Measurements from ENCODE around the gene CD36. TPM values are rescaled to one million over a fixed set of nuclear protein-coding genes. Genes with fewer than 3 reads are reported as not detected.

The CD36 gene
- total and polyA plus RNA-seq, 10 of the 15 experiments (the other 5 are each of a cell fraction or from before 2014, with no cell fraction given) = 0.20 to 283 (median 172) TPM

DNA sequence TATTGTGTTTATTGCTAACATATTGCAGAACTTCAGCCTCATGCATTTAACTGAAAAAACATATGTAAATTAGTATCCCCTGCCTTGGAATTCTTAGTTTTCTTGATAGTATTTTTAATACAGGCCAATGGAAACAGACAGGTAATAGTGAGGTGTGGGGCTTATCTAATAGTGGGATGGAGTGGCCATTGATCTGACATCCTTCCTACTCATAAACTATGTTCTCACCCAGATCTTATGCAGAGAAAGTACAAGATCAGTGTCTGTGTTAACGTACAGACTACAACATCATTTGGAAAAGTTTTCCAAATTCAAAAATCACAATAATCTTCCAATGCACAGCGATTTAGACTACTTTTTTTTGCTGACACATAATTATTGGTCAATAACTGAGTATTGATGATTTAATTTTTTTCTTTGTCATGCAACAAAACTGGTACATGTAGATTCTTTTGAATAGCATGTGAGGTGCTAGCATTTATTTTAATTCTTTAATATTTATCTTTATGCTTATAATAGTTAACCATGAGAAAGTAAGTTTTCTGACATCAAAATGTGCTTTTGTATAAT lies 9.7 kb downstream of the CD36 start (continued):
- TF ChIP-seq WRNIP1 (IDR thresholded peaks at IDR 0.05; ENCODE audit: borderline replicate concordance, low read depth, low read length) = no peak
- TF ChIP-seq HDAC6 (IDR thresholded peaks at IDR 0.05; ENCODE audit: unreplicated experiment) = no peak

GRCh38 chr7:80649011-80649410 lies 10.6 kb downstream of the CD36 start:
- Histone ChIP-seq H3K4me1 (ENCODE audit: control insufficient read depth, insufficient read depth, low read length) (no peaks in the 10 kb centered on the region), H3K4me2 (ENCODE audit: control insufficient read depth, insufficient read depth) (no peak overlapping the region), H4K20me1 (ENCODE audit: control insufficient read depth, insufficient read depth) (no peaks in the 10 kb centered on the region), H3K27me3 (replicated peaks in 1 of 2; ENCODE audit: control insufficient read depth in 2 of 2, insufficient read depth in 2 of 2, low read length in 1 of 2) (no peaks in the 10 kb centered on the region), H3K36me3 (ENCODE audit: control insufficient read depth in 2 of 2, insufficient read depth in 2 of 2, low read length in 1 of 2) (no peaks in the 10 kb centered on the region), H2AFZ (ENCODE audit: control insufficient read depth, low read depth, low read length) (no peak overlapping the region), H3K9me3 (replicated peaks; ENCODE audit: control insufficient read depth, insufficient read depth, low read length) (no peaks in the 10 kb centered on the region), H3K27ac (ENCODE audit: control insufficient read depth, insufficient read depth) (no peak overlapping the region), H3K9ac (ENCODE audit: control insufficient read depth, insufficient read depth, low read length) (no peak overlapping the region), H3K4me3 (no peak overlapping the region), H3K79me2 (ENCODE audit: control insufficient read depth, insufficient read depth, low read length) (no peaks in the 10 kb centered on the region)
- no peak for TF ChIP-seq YBX1 (IDR thresholded peaks at IDR 0.05)
- TF ChIP-seq CBX5 (IDR thresholded peaks at IDR 0.05; ENCODE audit: low read depth) = no peak
- TF ChIP-seq RELA (IDR thresholded peaks at IDR 0.05; ENCODE audit: borderline replicate concordance, partially characterized antibody) = no peak
- TF ChIP-seq RAD21 (IDR thresholded peaks at IDR 0.05; ENCODE audit: insufficient read depth, low read depth, low read length) = no peak
- no peak for TF ChIP-seq SP1 (IDR thresholded peaks at IDR 0.05; ENCODE audit: low read depth, low read length)
- no peak for TF ChIP-seq RFX5 (IDR thresholded peaks at IDR 0.05; ENCODE audit: low read depth, low read length)
- TF ChIP-seq SPI1 (IDR thresholded peaks at IDR 0.05; ENCODE audit: borderline replicate concordance, insufficient read depth, low read depth, low read length) = no peak
- no peak for TF ChIP-seq RB1 (IDR thresholded peaks at IDR 0.05; ENCODE audit: borderline replicate concordance)
- TF ChIP-seq, protein P1, sequence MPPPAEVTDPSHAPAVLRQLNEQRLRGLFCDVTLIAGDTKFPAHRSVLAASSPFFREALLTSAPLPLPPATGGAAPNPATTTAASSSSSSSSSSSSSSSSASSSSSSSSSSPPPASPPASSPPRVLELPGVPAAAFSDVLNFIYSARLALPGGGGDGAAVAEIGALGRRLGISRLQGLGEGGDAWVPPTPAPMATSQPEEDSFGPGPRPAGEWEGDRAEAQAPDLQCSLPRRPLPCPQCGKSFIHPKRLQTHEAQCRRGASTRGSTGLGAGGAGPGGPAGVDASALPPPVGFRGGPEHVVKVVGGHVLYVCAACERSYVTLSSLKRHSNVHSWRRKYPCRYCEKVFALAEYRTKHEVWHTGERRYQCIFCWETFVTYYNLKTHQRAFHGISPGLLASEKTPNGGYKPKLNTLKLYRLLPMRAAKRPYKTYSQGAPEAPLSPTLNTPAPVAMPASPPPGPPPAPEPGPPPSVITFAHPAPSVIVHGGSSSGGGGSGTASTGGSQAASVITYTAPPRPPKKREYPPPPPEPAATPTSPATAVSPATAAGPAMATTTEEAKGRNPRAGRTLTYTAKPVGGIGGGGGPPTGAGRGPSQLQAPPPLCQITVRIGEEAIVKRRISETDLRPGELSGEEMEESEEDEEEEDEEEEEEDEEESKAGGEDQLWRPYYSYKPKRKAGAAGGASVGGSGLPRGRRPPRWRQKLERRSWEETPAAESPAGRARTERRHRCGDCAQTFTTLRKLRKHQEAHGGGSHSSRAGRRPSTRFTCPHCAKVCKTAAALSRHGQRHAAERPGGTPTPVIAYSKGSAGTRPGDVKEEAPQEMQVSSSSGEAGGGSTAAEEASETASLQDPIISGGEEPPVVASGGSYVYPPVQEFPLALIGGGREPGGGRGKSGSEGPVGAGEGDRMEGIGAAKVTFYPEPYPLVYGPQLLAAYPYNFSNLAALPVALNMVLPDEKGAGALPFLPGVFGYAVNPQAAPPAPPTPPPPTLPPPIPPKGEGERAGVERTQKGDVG (CRISPR knock-in tag; IDR thresholded peaks at IDR 0.05) = no peak
- TF ChIP-seq NKRF (conservative IDR thresholded peaks at IDR 0.05) = no peak
- TF ChIP-seq, protein P2, sequence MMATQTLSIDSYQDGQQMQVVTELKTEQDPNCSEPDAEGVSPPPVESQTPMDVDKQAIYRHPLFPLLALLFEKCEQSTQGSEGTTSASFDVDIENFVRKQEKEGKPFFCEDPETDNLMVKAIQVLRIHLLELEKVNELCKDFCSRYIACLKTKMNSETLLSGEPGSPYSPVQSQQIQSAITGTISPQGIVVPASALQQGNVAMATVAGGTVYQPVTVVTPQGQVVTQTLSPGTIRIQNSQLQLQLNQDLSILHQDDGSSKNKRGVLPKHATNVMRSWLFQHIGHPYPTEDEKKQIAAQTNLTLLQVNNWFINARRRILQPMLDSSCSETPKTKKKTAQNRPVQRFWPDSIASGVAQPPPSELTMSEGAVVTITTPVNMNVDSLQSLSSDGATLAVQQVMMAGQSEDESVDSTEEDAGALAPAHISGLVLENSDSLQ (IDR thresholded peaks at IDR 0.05) = no peak
- no peak for TF ChIP-seq SMAD5 (IDR thresholded peaks at IDR 0.05; ENCODE audit: low read depth)
- TF ChIP-seq FOS (IDR thresholded peaks at IDR 0.05; ENCODE audit: borderline replicate concordance, extremely low read depth, insufficient read length) = no peak
- TF ChIP-seq NR2F1 (conservative IDR thresholded peaks at IDR 0.05) = no peak
- no peak for TF ChIP-seq PML (IDR thresholded peaks at IDR 0.05; ENCODE audit: low read length)
- TF ChIP-seq ZNF384 (IDR thresholded peaks at IDR 0.05; ENCODE audit: borderline replicate concordance, low read depth, low read length) = no peak
- no peak for TF ChIP-seq SUZ12 (IDR thresholded peaks at IDR 0.05; ENCODE audit: unreplicated experiment)
- intact Hi-C loops (cut with micrococcal nuclease; ENCODE audit: unreplicated experiment) = no loop called here
- no peak for FAIRE-seq
- POLR2A ChIA-PET = no interaction called here
- in situ Hi-C loops (cut with MboI) = no loop called here
- no peak for DNase-seq (ENCODE audit: low read depth, low spot score)
- no peak for ATAC-seq
- RAD21 ChIA-PET (ENCODE audit: unreplicated experiment) = no interaction called here
- SMC1A ChIA-PET (ENCODE audit: uncharacterized antibody, unreplicated experiment) = no interaction called here
- no TSS peak for BruUV-seq (replicated peaks)
- CTCF ChIA-PET = no interaction called here
- WGBS (ENCODE audit: insufficient coverage, insufficient replicate concordance, low lambda C conversion rate, missing lambda C conversion rate) = 74% methylated on average over 3 of the region's 3 CpGs
